ENCODE data around the gene DDOST.
A peak's percentile ranks its signal among the peaks of the same experiment; 100 is the strongest.
"Not testable (repeated sequence)": the region's sequence is repeated elsewhere in the genome, so short reads cannot be mapped to it uniquely, and the experiment has no call there.

DDOST gene

GRCh38 chr1:20678599-20678998 lies 17.4 kb upstream of the DDOST start:
- DNase-seq (ENCODE audit: extremely low read depth, low read depth): no peak
- no peak overlapping the region for H3K4me3 ChIP-seq (replicated peaks; ENCODE audit: low read depth, low read length)
- TF ChIP-seq CTCF (IDR thresholded peaks at IDR 0.05; ENCODE audit: low read depth, low read length, missing control alignments): no peak

- DNase-seq (ENCODE audit: extremely low read depth, low read depth): not testable (repeated sequence)
Observed at GRCh38 chr1:20673626-20674025, 12.5 kb upstream of the DDOST start.

GRCh38 chr1:20672265-20672632 lies 11.1 kb upstream of the DDOST start:
- no peak overlapping the region for H3K4me3 ChIP-seq (replicated peaks; ENCODE audit: low read depth, low read length)
- no peak for TF ChIP-seq CTCF (IDR thresholded peaks at IDR 0.05; ENCODE audit: low read depth, low read length, missing control alignments)
- no peak for DNase-seq (ENCODE audit: extremely low read depth, low read depth)

More at GRCh38 chr1:20673626-20674025, 12.5 kb upstream of the DDOST start:
- not testable (repeated sequence) for H3K4me3 ChIP-seq (replicated peaks; ENCODE audit: low read depth, low read length)

GRCh38 chr1:20670936-20671335 lies 9.8 kb upstream of the DDOST start:
- TF ChIP-seq CTCF (IDR thresholded peaks at IDR 0.05; ENCODE audit: low read depth, low read length, missing control alignments): no peak
- H3K4me3 ChIP-seq (replicated peaks; ENCODE audit: low read depth, low read length): no peak overlapping the region
- DNase-seq (ENCODE audit: extremely low read depth, low read depth): no peak

- no peak overlapping the region for H3K4me3 ChIP-seq (replicated peaks; ENCODE audit: low read depth, low read length)
- DNase-seq (ENCODE audit: extremely low read depth, low read depth): no peak
- TF ChIP-seq CTCF (IDR thresholded peaks at IDR 0.05; ENCODE audit: low read depth, low read length, missing control alignments): no peak
Observed at GRCh38 chr1:20668581-20668980, 7.4 kb upstream of the DDOST start.

GRCh38 chr1:20666804-20667203 lies 5.6 kb upstream of the DDOST start:
- no peak for TF ChIP-seq CTCF (IDR thresholded peaks at IDR 0.05; ENCODE audit: low read depth, low read length, missing control alignments)
- H3K4me3 ChIP-seq (replicated peaks; ENCODE audit: low read depth, low read length): no peak overlapping the region
- DNase-seq (ENCODE audit: extremely low read depth, low read depth): peak; percentile 16

- no peak for DNase-seq (ENCODE audit: extremely low read depth, low read depth)
- no peak overlapping the region for H3K4me3 ChIP-seq (replicated peaks; ENCODE audit: low read depth, low read length)
- no peak for TF ChIP-seq CTCF (IDR thresholded peaks at IDR 0.05; ENCODE audit: low read depth, low read length, missing control alignments)
Observed at GRCh38 chr1:20666146-20666545, 5.0 kb upstream of the DDOST start.
